ENCODE results near the gene AMPD2.

The AMPD2 gene

DNA sequence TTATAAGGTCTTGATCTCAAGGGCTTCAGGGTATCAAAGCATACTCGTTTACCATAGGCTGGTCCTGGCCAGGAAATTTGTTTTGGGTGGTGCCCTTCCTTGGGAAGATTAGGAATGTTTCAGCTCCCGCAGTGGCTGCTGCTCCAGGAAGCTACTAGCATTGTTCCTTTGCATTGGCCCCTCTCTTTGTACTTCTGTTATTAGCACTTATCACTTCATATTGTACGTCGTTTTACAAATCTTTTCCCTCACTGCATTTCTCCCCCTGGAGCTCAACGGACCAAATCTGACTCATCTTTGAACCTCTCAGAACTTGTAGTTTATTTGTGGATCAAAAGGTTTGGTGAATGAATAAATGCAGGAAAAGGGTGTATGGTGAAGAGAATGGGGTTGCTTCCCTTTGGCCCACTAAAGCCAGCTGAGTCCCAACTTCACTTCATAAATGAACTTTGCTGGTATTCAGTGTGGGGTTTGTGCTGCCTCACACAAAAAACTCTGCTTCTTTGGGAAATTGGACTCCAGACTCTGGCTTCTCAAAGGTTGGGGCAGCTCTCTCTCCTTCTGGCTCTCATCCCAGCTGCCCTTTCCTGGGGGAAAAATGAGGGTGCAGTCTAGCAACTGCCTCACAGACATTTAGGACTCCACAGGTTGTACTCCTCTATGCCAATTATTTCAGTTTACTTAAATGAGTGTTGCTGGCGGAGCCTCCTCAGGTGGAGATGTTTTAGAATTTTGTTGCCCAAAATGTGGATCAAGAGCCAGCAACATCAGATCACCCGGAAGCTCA lies 6.1 kb upstream of the AMPD2 start:
- no peak for DNase-seq (ENCODE audit: low spot score)
- in situ Hi-C loops (cut with MboI; ENCODE audit: low sequenced_read_pairs, unreplicated experiment), result no loop called here
- TF ChIP-seq, protein P1, sequence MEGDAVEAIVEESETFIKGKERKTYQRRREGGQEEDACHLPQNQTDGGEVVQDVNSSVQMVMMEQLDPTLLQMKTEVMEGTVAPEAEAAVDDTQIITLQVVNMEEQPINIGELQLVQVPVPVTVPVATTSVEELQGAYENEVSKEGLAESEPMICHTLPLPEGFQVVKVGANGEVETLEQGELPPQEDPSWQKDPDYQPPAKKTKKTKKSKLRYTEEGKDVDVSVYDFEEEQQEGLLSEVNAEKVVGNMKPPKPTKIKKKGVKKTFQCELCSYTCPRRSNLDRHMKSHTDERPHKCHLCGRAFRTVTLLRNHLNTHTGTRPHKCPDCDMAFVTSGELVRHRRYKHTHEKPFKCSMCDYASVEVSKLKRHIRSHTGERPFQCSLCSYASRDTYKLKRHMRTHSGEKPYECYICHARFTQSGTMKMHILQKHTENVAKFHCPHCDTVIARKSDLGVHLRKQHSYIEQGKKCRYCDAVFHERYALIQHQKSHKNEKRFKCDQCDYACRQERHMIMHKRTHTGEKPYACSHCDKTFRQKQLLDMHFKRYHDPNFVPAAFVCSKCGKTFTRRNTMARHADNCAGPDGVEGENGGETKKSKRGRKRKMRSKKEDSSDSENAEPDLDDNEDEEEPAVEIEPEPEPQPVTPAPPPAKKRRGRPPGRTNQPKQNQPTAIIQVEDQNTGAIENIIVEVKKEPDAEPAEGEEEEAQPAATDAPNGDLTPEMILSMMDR (IDR thresholded peaks at IDR 0.05; ENCODE audit: borderline replicate concordance, control extremely low read depth, extremely low read depth, insufficient read depth, missing control alignments), result no peak

DNA sequence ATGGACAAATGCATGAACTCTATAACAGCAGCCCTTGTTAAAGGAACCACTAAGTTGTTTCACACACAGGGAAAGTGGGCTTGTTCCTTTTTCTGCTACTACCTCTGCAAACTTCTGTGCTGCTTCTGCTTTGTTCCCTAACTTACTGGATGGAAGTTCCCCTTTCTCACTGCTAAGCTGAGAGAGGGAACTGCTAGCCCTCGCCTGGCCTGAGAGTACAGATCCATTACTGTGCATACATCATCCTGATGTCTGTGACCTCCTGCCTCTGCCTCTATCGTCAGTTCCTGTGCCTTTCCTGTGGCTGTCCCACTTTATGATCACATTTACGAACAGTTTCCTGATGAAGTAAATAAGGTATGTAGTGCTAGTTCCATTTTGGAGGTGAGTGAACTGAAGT lies 3.8 kb upstream of the AMPD2 start:
- peak; percentile 31 for DNase-seq (ENCODE audit: low spot score)
- in situ Hi-C loops (cut with MboI; ENCODE audit: low sequenced_read_pairs, unreplicated experiment), result no loop called here
- TF ChIP-seq, protein P1 (IDR thresholded peaks at IDR 0.05; ENCODE audit: borderline replicate concordance, control extremely low read depth, extremely low read depth, insufficient read depth, missing control alignments), result no peak

DNA sequence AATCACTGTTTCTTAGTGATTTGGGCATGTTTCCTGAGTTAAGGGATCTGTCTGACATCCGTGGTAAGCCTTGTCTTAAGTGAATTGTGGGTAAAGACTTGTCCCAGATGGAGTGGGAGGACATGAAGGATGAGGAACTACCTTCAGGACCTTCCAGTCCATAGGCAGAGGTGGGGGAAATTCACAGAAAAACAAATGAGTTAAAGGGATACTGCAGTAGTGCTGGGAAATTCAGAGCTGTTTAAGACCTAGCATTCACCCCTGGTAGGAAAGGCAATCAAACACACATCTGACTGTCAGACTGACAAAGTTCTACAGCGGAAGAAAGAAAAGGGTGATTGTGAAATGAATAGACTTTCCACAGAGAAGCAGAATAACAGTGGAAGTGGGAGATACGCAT lies 3.2 kb upstream of the AMPD2 start:
- TF ChIP-seq, protein P1 (IDR thresholded peaks at IDR 0.05; ENCODE audit: borderline replicate concordance, control extremely low read depth, extremely low read depth, insufficient read depth, missing control alignments), result no peak
- in situ Hi-C loops (cut with MboI; ENCODE audit: low sequenced_read_pairs, unreplicated experiment), result no loop called here
- no peak for DNase-seq (ENCODE audit: low spot score)

DNA sequence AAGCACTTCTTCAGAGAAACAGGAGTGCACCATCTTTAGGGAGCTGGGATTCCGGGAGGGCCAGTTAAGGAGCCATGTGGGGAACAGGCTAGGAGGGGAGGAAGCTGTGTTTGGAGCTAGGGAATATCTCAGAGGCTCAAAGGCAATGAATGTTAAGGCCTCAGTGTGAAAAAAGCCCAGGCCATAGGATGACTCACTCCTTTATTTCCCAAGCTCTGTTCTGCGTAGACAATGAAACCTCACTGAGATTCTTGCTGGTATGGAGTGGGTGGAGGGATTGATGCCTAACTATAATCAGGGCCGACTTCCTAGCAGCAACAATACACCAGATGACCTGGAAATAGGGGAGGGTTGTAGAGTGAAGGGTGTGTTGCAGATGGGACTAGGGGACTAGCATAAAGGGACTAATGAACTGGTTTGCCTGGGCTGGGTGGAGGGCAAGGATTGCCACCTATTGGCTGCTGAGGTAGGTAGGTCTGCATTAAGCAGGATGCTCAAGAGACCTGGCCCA lies 2.3 kb upstream of the AMPD2 start:
- TF ChIP-seq, protein P1 (IDR thresholded peaks at IDR 0.05; ENCODE audit: borderline replicate concordance, control extremely low read depth, extremely low read depth, insufficient read depth, missing control alignments), result no peak
- in situ Hi-C loops (cut with MboI; ENCODE audit: low sequenced_read_pairs, unreplicated experiment), result no loop called here
- peak; percentile 16 for DNase-seq (ENCODE audit: low spot score)

DNA sequence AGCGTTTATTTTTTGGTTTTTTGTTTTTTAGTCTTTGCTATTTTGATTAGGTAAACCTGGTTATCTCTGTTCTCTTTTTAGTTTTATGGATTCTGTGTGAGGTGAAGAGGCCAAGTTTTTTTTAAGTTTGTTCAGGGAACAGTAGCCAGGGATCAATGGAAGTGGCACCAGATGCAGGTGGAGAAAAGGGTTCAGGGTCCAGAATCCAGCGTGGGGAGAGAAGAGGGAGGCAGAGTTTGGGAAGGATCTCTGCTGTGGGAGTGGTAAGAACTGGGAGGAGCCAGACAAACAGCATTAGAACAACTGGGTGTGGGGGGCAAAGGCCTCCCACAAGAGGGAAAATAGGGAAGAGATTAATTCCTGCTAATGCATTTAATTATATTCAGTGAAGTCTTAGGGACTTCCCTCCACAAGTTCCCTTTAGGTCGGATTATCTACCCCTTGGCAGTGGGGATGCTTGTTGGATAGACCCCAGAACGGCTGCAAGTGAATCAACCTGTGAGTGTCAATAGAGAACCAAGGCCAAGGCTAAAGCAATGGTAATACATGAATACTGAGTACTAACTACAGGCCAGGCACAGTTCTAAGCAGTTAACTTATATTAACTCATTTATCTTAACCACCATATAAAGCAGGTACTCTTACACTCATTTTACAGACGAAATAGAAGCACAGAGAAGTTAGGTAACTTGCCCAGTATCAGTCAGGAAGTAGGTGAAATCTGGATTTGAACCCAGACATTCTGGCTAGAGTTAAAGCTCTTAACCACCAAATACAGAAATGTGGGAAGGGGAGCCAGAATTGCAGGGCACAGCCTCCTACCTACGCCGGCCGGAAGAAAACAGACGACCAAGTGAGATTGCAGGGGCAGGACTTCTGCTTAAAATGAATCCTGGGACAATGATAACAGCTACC lies 719 bp upstream of the AMPD2 start:
- in situ Hi-C loops (cut with MboI; ENCODE audit: low sequenced_read_pairs, unreplicated experiment), result no loop called here
- TF ChIP-seq, protein P1 (IDR thresholded peaks at IDR 0.05; ENCODE audit: borderline replicate concordance, control extremely low read depth, extremely low read depth, insufficient read depth, missing control alignments), result no peak
- DNase-seq (ENCODE audit: low spot score), result no peak

DNA sequence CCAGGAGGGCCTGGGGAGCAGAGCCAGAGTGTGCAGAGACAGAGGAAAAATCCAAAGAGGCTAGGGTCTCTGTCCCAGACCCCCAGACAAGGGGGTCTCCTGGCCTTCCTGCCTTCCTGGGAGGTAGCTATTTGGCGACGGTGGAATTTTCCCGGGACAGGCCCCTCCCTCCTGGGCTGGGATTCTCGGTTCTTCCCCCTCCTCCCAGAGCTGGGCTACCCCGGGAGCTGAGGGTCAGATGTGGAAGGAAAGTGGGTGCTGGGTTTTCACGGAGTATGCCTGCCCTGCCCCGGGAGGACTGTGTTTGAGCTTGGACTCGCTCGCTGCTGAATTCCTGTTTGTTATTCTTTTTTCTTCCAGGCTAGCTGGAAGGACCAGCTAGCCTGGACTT lies 759 bp downstream of the AMPD2 start:
- in situ Hi-C loops (cut with MboI; ENCODE audit: low sequenced_read_pairs, unreplicated experiment), result loop anchor here (5.0 kb wide), 1 partner anchor 73 kb away; the partner anchor contains the start of gene GNAI3

More for the DNA sequence above, 759 bp downstream of the AMPD2 start:
- no peak for DNase-seq (ENCODE audit: low spot score)
- TF ChIP-seq, protein P1 (IDR thresholded peaks at IDR 0.05; ENCODE audit: borderline replicate concordance, control extremely low read depth, extremely low read depth, insufficient read depth, missing control alignments), result no peak
